NCI-H2029 (cell line): Measurements from ENCODE around the gene SPATS2L.

ENCODE experiments used
- DNase-seq: peaks from one replicate; lab custom pipeline; 2025; lab: John Stamatoyannopoulos, UW

Gene SPATS2L

DNA sequence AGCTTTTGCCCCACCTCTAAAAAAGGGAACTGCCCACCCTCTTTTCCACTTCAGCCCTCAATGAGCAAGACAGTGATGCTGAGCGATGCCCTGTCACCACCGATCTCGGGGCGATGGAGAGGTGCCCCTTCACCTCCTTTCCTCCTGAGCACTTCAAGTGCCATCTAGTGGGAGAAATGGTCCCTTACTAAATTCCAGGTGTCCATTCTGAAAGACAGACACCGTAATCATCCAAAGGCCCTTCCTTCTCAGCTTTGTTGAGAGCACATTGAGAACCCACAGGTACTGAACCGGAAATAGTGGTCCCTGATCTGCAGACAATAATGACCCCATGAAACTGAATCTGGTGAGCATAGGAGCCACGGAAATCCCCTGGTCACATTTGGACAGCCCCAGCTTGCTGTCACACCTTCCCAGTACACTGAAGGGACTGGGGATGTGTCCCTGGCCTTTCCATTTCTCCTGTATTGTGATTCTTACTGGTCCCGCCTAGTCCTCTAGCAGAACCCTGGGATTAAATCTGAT, 164.9 kb downstream of the SPATS2L start:
- no peak for DNase-seq

DNA sequence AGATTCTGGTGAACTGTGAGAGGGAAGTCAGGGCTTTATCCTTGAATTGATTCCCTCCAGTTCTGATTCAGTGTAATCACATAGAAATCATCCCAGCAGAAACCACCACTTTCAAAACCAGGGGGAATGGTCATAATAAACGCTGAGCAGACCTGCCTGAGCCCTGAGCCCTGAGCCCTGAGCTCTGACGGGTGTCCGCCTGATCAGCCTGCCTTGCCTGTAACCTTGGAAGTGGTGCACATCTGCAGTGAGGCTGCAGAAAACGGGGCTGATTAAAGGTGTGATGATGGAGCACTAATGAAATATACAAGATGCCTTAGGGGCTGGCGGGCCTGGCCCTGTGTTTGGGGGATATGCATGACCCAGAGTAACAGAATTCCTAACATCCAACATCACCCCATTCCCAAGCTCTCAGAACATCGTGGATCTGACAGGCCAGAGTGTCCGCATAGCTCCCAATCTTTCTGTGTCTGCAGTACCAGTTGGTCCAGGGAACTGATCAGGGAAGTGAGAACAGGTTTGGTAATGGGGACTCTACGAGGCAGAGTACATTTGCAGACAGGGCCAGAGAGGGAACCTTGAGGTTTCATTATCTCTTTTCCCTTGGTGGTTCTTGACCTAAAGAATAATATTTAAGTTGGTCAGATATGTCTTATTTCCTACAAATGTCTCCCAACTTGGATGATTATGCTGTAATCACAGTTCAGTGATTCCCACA, 165.6 kb downstream of the SPATS2L start:
- no peak for DNase-seq

DNA sequence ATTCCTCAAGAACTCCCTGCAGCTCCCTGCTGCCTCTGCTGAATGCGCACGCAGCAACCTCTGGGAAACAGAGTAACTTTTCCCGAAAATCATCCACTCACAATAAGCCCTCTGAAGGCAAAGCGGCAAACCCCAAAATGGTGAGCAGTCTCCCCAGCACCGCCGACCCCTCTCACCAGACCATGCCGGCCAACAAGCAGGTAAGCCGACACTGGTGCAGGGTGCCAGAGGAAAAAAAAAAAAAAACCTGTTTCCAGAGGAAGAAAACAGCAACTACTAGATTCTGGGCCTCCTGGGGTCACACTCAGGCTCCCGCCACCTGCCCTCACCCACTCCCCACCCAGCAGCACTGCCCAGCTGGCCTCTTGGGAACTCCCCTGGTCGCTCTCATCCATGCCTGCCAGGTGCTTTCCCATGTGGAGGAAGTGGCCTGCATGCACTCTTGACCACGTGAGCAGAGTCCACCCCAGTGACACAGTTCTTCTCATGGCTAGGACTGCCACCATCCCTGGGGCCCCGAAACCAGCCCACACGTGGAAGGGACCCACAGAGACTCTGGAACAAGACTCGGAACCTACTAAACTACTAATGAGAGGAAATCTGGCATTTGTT, 166.5 kb downstream of the SPATS2L start:
- DNase-seq, result no peak

DNA sequence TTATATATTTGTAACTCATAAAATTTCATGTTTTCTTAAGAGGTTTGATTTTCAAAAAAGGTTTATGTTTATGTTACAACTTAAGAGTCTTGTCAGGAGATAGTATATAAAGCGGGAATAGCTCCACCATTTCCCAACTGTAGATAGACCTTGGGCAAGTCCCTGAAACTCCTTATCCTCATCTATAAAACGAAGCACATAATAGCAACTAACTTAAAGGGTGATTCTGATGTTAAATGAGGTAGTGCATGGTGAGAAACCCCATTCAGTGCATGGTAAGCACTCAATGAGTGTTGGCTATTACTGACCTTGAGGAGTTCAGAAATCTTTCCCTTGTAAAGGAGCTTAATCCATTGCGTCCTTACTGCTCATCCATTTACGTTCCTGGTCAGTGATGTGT, 169.3 kb downstream of the SPATS2L start:
- DNase-seq, result no peak

DNA sequence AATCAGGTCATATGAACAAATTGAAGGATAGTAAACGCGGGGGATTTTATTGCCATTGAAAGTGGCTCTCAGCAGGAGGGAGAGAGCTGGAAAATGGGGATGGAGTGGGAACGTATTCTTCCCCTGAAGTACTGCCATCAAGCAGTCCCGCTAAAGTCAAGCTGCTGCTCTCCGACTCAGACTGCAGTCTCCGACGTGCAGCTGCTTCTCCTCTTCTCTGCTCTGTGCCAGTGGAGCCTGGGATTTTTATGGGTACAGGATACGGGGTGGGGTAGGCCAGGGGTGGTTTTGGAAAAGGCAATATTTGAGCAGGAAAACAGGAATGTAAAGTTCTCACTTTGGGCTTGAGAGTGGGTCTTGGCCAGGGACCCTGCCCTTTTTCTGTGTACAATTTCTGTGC, 170.3 kb downstream of the SPATS2L start:
- DNase-seq, result no peak

DNA sequence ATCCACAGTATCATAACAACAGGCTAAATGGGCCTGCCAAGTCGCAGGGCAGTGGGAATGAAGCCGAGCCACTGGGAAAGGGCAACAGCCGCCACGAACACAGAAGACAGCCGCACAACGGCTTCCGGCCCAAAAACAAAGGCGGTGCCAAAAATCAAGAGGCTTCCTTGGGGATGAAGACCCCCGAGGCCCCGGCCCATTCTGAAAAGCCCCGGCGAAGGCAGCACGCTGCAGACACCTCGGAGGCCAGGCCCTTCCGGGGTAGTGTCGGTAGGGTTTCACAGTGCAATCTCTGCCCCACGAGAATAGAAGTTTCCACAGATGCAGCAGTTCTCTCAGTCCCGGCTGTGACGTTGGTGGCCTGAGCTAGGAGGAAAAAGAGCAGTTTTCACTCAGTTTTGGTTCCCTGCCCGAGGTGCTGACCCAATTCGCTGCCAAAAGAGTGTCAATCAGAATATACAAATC, 171.2 kb downstream of the SPATS2L start:
- no peak for DNase-seq

DNA sequence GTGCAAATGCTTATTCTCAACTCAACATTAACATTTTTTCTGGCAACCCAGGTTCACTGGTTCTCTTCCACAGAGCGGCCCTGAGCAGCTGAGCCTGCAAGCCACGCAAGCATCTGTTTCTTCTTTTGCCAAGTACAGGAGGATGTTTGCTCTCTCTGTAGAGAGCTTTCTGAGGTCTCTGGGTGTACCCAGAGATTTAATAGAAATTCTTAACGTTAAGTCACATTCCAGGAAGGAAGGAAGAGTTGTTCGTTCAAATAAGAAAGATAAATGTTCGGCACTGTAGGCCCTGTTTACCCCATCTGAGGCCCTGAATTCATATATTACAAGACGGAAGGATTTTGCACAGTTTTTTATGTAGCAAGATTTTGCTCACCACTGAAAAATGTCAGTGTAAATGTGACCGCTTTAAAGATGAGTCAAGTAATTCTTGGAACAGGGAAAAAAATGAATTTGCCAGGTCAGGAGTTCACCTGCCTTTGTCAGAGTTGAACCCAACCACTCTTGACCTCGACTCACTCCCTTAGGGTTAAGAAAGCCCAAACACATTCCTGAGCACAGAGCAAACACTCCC, 173.3 kb downstream of the SPATS2L start:
- no peak for DNase-seq

DNA sequence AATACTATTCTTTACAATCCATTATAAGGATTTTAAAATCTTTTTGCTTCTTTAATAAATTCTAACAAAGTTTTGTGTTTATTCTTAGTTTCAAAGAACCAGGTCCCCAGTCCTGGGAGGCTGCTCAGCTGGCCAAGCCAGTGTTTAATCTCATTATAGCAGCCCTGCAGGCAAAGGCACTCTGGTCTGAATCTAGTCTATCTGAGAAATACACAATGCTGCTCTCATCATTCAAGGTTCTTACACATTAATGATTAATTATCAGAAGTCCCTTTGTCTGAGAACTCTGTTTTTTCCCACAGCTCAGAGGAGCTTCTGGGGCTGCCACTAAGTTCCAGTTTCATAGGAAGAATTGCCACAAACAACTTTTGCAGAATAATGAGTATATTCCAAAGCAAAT, 175.7 kb downstream of the SPATS2L start:
- DNase-seq, result no peak

DNA sequence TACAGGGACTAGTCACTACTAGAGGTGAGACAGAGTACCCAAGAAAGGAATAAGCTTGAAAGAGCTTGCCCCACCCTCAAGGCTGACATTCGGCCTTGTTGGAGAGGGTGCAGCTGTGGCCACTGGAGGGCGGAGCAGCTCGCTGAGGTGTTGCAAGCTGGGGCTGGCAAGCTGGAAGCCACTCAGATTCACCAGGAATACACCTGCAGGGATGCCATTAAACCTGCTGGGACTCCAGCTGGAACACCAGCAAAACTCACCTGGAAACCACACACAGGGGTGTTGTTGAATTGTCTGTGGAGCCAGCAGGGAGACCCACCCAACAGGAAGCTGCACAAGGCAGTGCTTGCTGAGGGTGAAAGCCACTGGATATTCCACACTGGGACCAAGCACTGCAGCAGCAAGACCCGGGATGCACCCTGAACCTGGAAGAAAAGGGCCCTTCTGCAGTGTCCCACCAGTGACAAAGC, 177.3 kb downstream of the SPATS2L start:
- no peak for DNase-seq

DNA sequence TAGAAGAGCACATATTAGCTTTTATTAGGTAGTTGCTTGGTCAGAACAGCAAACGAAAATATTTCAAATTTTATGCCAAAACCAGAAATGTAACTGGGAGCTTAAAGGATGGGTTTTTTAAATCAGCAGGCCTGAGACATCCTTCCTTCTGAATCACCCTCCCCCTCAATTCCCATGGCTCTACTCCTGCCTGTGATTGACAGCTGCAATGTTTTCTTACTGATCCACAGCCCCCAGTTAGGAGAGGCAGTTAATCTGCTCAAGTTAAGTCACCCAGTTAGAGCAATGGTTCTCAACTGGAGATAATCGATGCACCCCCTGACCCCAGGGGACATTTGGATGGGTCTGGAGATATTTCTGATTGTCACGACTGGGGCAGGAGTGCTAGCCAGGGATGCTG, 178.4 kb downstream of the SPATS2L start:
- no peak for DNase-seq

DNA sequence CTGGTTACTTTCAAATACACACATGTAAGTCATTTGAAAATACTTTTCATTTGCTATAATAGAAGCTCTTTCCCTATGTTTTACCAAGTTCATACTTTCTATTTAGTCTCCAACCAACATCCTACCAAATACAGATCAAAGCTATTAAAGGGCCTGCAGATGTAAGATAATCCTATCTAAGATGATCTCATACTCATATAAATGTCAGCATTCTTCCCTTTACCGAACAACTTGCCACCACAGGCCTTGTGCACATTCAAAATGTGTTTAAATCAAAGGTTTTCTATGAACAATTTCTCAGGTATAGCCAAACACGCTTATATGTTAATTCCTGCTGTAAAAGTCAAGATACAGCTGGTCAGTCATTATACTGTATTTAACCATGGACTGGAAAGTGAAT, 180.0 kb downstream of the SPATS2L start:
- no peak for DNase-seq

DNA sequence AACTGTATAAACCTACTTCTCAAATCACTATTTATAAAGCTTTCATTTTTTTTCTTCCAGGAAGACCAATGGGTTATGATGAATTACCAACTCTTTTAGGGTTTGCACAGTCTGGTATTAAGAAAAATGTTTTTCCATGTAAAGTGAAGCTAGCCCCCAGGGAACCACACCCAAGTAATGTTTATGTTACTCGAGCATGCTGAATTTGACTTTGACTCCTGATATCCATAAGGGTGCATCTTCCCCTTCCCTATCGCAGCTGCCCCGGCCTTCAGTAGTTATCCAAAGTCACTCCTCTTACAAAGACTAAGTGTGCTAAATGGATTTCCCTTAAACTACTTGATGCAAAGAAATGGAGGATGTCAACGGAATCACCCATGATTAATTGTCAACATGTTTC, 181.7 kb downstream of the SPATS2L start:
- no peak for DNase-seq

DNA sequence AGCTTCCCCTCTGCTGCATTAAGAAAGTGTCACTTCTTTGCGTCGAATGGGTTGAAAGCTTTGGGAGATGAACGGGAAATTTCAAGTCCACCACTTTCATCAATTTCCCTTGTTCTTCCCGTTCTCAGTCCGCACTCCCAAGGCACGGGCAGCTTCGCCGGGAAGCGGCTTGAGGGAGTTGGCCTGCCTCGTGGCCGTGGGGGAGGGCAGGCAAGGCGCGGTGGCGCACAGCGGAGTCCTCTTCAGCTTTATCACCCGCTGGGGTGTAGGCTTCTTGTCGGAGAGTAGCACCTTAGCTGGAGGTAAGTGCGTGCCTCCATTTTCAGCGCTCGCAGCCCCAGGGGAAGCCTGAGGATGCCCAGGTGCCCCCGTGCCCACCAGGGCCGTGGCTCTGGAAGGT, 183.5 kb downstream of the SPATS2L start:
- no peak for DNase-seq

DNA sequence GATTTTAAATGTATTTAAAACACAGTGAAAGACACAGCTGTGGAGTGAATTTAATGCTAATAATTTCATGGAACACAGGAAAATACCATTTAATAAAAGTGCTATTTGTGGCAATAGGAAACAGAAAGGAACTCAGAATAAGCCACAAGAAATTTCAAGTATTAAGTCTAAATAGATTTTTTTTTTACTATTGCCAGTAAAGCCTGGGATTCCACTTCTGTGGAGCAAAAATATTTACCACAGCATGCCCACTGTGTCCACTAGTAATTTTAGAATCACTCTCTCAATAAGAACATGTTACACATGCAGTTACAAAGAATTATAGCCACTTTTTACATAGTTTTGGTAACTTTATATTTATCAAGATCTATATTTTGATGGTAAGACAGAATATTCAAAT, 186.2 kb downstream of the SPATS2L start:
- no peak for DNase-seq

DNA sequence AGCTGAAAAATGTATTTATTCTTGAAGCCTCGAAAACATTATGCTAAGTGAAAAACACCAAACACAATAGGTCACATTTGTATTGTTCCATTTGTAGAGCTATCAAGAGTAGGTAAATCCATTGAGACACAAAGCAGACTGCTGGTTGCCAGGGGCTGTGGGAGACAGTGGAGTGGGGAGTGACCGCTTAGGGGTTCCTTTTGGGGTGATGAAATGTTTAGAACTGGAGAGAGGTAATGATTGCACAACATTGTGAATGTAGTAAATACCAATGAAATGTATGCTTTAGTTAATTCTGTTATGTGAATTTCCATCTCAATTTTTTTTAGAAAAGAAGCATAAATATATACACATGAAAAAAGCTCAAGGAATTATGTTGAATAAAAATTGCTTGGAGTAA, 187.6 kb downstream of the SPATS2L start:
- no peak for DNase-seq

DNA sequence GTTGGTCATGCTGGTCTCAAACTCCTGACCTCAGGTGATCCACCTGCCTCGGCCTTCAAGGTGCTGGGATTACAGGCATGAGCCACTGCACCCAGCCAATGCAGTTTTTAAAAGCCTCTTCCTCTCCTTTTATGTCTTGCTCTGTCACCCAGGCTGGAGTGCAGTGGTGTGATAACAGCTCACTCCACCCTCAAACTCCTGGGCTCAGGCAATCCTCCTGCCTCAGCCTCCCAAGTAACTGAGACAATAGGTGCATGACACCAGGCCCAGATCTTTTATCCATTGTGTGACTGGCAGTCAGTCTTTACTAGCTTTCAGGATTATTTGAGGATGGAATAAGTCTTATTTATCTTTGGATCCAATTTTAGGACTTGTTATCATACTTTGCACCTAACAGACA, 190.2 kb downstream of the SPATS2L start:
- no peak for DNase-seq

DNA sequence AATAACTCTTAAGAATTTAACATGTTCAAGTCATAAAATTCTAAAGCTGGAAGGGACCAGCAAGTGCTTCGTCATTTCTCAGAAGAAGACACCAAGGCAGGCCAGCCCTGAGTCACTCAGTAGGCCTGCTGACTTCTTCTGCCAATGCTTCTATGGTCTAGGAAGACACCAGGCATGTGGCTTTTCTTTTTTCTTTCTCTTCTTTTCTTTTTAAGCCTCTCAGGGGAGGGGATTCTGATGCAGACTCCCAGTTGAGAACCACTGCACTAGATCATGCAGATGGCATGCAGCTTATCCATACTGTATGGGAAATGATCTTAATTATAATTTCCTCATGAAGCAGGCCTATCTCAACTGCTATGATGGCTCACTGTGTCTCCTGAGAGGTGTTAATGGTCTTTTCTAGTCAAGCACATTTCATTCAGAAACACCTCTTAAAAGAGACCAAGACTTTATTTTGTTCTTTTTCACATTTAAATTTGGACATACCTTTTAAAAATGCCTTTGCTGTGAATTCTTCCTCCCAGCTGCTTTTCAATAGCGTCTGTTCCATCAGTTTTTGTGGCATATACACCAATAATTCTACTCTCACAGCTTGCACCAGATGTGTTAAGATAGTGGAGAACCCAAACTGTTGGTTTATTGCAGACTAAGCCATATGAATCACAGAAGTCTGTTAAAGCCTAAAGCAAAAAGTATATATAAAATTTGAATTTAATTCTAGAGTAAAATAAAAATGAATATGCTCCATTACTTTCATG, 192.1 kb downstream of the SPATS2L start:
- DNase-seq, result no peak

DNA sequence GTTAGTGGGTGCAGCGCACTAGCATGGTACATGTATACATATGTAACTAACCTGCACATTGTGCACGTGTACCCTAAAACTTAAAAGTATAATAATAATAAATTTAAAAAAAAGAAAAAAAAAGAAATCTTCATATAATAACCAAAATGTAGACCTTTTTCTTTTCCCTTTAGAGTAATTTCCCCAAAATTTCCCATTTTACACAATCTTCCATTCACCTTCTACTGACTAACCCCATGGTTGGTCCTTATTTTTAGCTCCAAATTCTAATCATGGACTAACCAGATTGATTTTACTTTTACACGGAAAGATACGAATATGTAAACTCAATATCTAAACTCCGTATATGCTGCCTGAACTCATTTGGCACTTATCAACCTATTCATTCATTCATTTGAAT, 195.7 kb downstream of the SPATS2L start:
- no peak for DNase-seq

DNA sequence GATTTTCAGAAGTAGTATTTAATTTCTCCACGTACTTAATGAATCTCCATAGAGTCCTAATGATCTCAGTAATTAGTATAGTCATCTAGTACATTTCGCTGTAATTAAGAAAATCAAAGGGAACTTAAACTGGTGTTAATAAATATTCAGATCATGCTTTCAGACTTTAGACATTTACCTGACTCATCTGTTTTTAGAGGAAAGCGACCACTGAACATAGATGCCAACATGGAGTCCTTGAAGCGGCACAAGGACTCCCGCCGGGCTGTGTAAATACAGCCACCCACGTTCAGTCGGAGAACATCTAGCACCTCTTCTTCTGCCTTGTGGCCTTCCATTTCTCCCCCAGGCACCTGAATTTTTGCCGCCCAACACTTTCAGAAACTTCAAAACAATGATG, 200.2 kb downstream of the SPATS2L start:
- no peak for DNase-seq

DNA sequence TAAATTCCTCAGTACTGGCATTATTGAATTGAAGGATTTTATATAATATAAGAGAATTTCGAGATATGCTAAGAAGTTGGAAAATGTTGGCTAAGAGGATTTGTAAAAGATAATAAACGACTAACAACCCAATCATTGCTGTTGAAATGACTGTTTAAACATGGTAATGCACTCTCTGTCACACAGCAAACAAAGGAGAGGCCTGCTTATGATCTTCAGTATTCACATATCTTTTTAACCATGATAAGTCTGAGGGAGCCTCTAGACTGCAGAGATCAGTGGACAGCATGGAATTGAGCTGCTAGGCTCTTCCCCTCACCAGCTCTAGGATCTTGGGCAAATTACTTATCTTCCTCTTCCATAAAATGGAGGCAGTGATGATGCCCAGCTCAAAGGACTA, 200.7 kb downstream of the SPATS2L start:
- DNase-seq, result no peak

DNA sequence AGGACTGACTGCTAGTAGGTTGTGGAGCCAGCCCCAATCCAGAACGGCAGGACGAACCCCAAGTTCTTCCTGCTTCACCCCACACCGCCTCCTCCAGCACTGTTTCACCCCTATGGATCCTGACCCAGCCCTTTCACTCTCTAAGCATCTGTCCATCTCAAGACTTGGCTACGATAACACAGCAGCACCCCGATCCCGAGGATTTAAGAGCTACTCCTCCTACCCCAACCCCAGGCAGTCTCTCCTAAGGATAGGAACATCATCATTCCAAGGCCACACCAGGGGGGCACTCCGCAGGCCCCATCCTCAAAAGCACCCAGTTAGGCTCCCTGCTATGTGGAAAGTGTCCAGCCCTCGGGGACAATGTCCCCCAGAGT, 202.7 kb downstream of the SPATS2L start:
- DNase-seq, result no peak

DNA sequence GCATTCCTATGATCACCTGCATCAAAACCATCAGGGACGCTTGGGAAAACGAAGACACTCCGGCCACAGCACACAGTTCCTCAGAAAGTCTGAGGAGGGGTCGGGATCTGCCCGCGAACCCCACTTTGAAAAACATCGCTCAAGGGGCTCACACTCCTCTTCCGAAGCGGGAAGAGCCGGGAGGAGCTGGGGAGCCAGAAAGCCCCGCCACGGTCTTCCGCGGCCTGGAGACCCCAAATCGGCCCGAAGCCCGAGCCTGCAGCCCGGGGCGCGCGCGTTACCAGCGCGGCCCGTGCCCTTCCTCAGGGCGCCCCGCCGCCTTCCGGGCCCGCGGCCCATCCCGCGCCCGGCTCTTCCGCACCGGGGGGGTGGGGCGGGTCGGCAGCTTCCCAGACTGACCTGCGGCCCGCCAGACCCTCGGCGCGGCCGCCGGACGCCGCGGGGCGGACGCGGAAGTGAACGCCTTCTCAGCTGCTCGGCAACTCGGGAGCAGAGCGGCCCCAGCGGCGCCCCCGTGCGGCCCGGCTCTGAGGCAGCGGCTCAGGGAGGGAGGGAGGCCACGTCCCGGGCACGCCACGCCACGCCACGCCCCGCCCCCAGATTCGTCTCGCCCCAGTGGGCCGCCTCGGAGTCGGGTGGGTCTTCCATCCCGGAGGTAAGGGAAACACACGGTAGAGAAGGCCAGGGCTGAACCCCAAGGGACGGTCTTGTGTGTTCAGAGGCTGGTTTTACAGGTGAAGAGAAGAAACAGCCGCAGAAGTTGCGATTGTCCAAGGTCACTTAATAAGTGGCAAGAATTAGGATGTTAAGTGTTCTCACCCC, 203.3 kb downstream of the SPATS2L start, which contains the start of gene KCTD18:
KCTD18 (minus strand) TSS at position 457 of the 822 bp plus-strand sequence. CDS start 3,052 bp downstream, outside the sequence.
- DNase-seq, result peak; percentile 71
